Posterior cingulate gyrus (tissue), 11 donors: ENCODE results near the gene KRTAP10-5.
A peak's percentile ranks its signal among the peaks of the same experiment; 100 is the strongest.
"Not testable (repeated sequence)": the region's sequence is repeated elsewhere in the genome, so short reads cannot be mapped to it uniquely, and the experiment has no call there.

Experiments used
- DNase-seq, 10 donors: peaks; one replicate each; pipeline versions ENCODE4 v3.0.0 to v3.0.0-alpha.2; 2020 to 2021; ENCODE audit warnings: mixed read lengths in 3 of 10
- intact Hi-C: fragments of 100-400 bp; cut with DNase I; formaldehyde crosslinking; loops from one replicate; pipeline ENCODE4 v1.15.1; 2023

KRTAP10-5 gene

DNA sequence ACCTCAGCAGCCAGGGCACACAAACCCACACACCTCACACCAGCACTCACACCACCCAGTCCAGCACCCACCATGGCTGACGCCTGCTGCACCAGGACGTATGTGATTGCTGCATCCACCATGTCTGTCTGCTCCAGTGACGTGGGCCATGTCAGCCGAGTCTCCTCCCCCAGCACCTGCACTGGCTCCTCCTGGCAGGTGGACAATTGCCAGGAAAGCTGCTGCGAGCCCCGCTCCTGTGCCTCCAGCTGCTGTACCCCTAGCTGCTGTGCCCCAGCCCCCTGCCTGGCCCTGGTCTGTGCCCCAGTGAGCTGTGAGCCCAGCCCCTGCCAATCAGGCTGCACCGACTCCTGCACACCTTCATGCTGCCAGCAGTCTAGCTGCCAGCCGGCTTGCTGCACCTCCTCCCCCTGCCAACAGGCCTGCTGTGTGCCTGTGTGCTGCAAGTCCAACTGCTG, 31.7 kb upstream of the KRTAP10-5 start, which contains the start of gene KRTAP10-8:
TSS of gene KRTAP10-8 (plus strand) at position 51 of the 458 bp plus-strand sequence. CDS start at position 73, 22 bp downstream.
- intact Hi-C loops, result no loop called here
- DNase-seq, result peak in 2 of 10 donors; percentile 24 to 75

DNA sequence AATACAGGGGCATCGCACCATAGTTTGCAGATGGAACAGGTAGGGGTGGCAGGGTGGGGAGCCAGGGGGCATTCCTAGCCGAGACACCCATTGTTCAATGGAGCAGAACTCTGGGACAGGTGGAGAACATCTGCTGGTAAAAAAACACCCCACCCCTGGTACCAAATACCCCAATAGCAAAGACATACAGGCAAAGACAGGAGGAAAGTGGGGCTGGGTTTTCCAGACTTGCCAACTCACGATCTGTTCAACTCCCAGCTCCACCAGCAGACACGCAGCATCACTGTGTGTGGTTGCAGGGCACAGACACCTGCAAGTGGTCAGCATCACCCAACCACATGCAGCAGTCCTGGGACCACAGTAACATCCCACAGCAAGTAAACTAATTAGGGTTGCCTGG, 31.1 kb upstream of the KRTAP10-5 start:
- intact Hi-C loops, result no loop called here
- DNase-seq, result peak in 2 of 10 donors; percentile 2 to 42

- intact Hi-C loops, result not testable (repeated sequence)
- peak in 1 of 10 donors; percentile 62 for DNase-seq
These were observed 29.9 kb upstream of the KRTAP10-5 start for GRCh38 chr21:44610157-44610843.

- no peak for DNase-seq
- intact Hi-C loops, result no loop called here
These were observed 28.8 kb upstream of the KRTAP10-5 start for GRCh38 chr21:44609193-44609592.

DNA sequence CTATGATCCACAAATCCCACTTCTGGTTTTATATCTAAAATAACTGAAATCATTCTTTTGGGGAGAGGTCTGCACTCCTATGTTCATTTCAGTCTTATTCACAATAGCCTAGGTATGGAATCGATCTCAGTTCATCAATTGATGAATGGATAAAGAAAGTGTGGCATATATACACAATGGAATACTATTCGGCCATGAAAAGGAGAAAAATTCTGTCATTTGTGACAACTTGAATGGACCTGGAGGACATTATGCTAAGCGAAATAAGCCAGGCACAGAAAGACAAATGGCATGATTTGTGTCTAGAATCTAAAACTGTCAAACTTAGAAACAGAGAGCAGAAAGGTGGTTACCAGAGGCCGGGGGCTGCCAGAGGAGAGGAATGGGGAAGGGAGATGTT, 26.1 kb upstream of the KRTAP10-5 start:
- intact Hi-C loops, result no loop called here

DNA sequence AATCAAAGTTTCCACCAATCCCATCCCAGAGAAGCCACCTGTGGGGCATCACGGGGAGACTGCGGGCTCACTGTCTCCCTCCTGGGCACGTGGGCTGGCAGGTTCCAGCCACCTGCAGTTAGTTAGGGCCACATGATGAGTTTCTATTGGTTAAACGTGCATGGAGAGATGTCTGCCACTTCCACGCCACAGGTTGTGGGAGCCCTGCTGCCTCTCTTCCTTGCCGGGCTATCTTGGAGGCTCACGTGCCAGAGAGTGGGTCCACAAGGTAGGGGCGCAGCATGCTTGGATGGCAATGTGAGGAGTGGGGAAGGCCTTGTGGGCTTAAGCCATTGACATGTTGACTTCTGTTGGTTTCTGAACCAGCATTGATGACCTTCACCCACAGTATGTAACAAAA, 23.5 kb upstream of the KRTAP10-5 start:
- DNase-seq, result peak in 1 of 10 donors; percentile 54
- intact Hi-C loops, result no loop called here

More for the DNA sequence above, 26.1 kb upstream of the KRTAP10-5 start:
- DNase-seq, result no peak

DNA sequence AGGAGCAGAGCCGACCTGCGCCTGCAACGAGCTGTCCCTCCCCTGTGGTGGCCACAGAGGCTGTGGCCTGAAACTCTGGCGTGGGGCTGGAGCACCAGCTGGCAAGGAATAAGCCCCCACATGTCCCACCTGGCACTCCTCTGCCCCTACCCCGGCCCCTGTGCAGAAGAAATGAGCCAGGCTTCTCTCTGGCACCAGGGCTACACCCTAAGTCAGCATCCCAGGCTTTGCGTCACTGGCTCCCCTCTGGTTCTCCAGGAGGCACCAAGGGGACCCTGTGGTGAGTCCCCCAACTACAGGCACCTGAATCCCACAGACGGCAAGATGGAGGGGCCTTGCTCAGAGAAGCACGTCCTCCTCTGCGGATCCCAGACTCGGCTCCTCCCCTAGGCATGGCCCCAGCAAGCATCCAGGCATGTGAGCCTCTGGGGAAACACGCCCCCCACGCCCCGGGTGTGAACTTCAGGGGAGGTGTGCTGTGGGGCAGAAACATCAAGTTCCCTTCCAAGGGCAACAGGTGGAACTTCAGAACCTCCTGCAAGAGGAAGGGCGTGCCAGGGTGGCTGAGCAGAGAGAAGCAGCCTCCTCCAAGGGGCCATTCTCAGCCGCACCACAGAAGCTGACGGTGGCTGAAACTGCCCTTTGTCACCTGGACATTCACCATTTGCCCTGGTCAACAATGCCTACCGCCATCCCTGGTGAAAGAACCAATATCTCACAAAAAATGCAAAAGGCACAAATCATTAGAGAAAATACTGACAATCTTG, 22.9 kb upstream of the KRTAP10-5 start:
- intact Hi-C loops, result no loop called here
- peak in 2 of 10 donors; percentile 35 to 62 for DNase-seq

GRCh38 chr21:44602463-44602850, 22.1 kb upstream of the KRTAP10-5 start:
- peak in 2 of 10 donors; percentile 40 to 43 for DNase-seq
- intact Hi-C loops, result no loop called here

GRCh38 chr21:44601596-44602462, 21.4 kb upstream of the KRTAP10-5 start:
- intact Hi-C loops, result no loop called here
- DNase-seq, result peak in 3 of 10 donors; percentile 15 to 71 (median 61)

- intact Hi-C loops, result not testable (repeated sequence)
- peak in 1 of 10 donors; percentile 56 for DNase-seq
These were observed 20.7 kb upstream of the KRTAP10-5 start for GRCh38 chr21:44601091-44601490.

DNA sequence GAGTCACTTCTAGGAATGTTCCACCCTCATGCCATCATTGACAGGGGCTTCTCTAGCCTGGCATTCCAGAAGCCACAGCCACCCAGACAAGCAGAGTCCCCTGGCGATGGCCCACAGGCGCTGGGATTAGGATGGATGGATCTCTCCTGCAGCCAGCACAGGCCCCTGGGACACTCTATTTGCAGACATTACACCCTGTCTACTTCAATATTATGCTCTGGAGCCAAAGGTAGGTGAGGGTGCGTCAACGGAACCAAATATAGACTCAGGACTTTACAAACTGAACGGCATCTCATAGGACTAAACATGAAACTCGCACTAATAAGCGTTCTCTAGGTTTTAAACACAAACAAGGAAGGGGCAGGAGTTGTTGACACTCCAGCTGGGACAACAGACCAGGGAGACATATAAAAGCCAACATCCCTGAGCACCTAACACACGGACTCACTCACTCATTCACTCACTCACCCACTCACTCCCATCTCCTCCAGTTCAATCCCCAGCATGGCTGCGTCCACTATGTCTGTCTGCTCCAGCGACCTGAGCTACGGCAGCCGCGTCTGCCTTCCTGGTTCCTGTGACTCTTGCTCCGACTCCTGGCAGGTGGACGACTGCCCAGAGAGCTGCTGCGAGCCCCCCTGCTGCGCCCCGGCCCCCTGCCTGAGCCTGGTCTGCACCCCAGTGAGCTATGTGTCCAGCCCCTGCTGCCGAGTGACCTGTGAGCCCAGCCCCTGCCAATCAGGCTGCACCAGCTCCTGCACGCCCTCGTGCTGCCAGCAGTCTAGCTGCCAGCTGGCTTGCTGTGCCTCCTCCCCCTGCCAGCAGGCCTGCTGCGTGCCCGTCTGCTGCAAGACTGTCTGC, 19.9 kb upstream of the KRTAP10-5 start, which contains the start of gene KRTAP10-7:
TSS of gene KRTAP10-7 (plus strand) at position 480 of the 861 bp plus-strand sequence. CDS start at position 505, 25 bp downstream.
- DNase-seq, intact Hi-C loops: not testable (repeated sequence)

- intact Hi-C loops, result no loop called here
- peak in 1 of 10 donors; percentile 66 for DNase-seq
These were observed 19.0 kb upstream of the KRTAP10-5 start for GRCh38 chr21:44599264-44600029.

DNA sequence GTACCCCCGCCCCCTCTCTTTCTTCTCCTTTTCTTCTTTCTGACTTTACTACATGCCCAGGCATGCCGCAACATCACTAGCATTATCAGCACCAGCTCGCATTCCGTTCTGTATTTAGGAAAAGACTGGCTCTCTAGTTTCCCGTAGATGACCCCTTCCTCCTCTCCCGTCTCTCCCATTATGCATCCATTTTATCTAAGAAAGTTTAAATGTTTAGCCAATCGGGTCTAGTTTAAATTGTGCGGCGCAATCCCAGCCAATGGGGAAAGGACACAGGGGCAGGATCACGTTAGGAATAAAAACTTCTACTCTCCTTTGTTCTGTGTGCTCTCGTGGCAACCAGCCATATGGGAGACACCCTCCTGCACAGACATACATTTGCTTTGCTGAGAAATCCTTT, 17.7 kb upstream of the KRTAP10-5 start:
- no peak for DNase-seq
- intact Hi-C loops, result no loop called here

GRCh38 chr21:44596068-44596725, 15.8 kb upstream of the KRTAP10-5 start:
- no peak for DNase-seq
- intact Hi-C loops, result no loop called here

- DNase-seq, result no peak
- intact Hi-C loops, result no loop called here
These were observed 15.1 kb upstream of the KRTAP10-5 start for GRCh38 chr21:44595524-44595923.

GRCh38 chr21:44594406-44594916, 14.1 kb upstream of the KRTAP10-5 start:
- DNase-seq, result peak in 2 of 10 donors; percentile 31 to 34
- intact Hi-C loops, result no loop called here

GRCh38 chr21:44593598-44594405, 13.4 kb upstream of the KRTAP10-5 start:
- peak in 2 of 10 donors; percentile 22 to 41 for DNase-seq
- intact Hi-C loops, result no loop called here
